NCI-H2196 treated with DMSO at 0.1 percent for 48 hours (cell line): Measurements from ENCODE around the gene ST7.
"Not testable (repeated sequence)": the region's sequence is repeated elsewhere in the genome, so short reads cannot be mapped to it uniquely, and the experiment has no call there.

Source experiments
- DNase-seq: peaks from one replicate; lab custom pipeline; 2025; ENCODE audit not compliant: unreplicated experiment; lab: John Stamatoyannopoulos, UW

Gene ST7

GRCh38 chr7:116971869-116972268 lies 18.6 kb downstream of the ST7 start:
- DNase-seq, result no peak

GRCh38 chr7:116975024-116975423 lies 21.7 kb downstream of the ST7 start:
- DNase-seq, result not testable (repeated sequence)

GRCh38 chr7:116977172-116977571 lies 23.9 kb downstream of the ST7 start:
- DNase-seq, result no peak

- no peak for DNase-seq
Measured at GRCh38 chr7:116978006-116978405, 24.7 kb downstream of the ST7 start.

- DNase-seq, result no peak
Measured at GRCh38 chr7:116979430-116979829, 26.1 kb downstream of the ST7 start.

GRCh38 chr7:116980354-116980753 lies 27.1 kb downstream of the ST7 start:
- no peak for DNase-seq

GRCh38 chr7:116981939-116982338 lies 28.6 kb downstream of the ST7 start:
- DNase-seq, result no peak

GRCh38 chr7:116984511-116984910 lies 31.2 kb downstream of the ST7 start:
- no peak for DNase-seq

- DNase-seq, result peak; percentile 6
Measured at GRCh38 chr7:116984917-116985316, 31.6 kb downstream of the ST7 start.

- no peak for DNase-seq
Measured at GRCh38 chr7:116985575-116985974, 32.3 kb downstream of the ST7 start.

GRCh38 chr7:116986611-116987565 lies 33.6 kb downstream of the ST7 start:
- no peak for DNase-seq

GRCh38 chr7:116988363-116988989 lies 35.2 kb downstream of the ST7 start:
- no peak for DNase-seq

GRCh38 chr7:116990056-116990455 lies 36.8 kb downstream of the ST7 start:
- DNase-seq, result no peak

- no peak for DNase-seq
Measured at GRCh38 chr7:116991233-116991632, 37.9 kb downstream of the ST7 start.

- no peak for DNase-seq
Measured at GRCh38 chr7:116994611-116995010, 41.3 kb downstream of the ST7 start.

- no peak for DNase-seq
Measured at GRCh38 chr7:116997972-116998371, 44.7 kb downstream of the ST7 start.

- DNase-seq, result no peak
Measured at GRCh38 chr7:116998567-116999175, 45.4 kb downstream of the ST7 start.

- no peak for DNase-seq
Measured at GRCh38 chr7:116999311-116999710, 46.0 kb downstream of the ST7 start.

- no peak for DNase-seq
Measured at GRCh38 chr7:117001283-117001682, 48.0 kb downstream of the ST7 start.

- no peak for DNase-seq
Measured at GRCh38 chr7:117004899-117005298, 51.6 kb downstream of the ST7 start.

GRCh38 chr7:117005449-117005848 lies 52.1 kb downstream of the ST7 start:
- no peak for DNase-seq
